GM21526 (cell line): ENCODE measurements around the gene KANSL2.

ENCODE experiments used
- ATAC-seq: cut with Tn5 transposase; IDR thresholded peaks from one replicate; pipeline ENCODE4 v1.9.1; 2021; ENCODE audit warnings: moderate library complexity; ENCODE audit not compliant: unreplicated experiment, low FRiP score

KANSL2 gene

DNA sequence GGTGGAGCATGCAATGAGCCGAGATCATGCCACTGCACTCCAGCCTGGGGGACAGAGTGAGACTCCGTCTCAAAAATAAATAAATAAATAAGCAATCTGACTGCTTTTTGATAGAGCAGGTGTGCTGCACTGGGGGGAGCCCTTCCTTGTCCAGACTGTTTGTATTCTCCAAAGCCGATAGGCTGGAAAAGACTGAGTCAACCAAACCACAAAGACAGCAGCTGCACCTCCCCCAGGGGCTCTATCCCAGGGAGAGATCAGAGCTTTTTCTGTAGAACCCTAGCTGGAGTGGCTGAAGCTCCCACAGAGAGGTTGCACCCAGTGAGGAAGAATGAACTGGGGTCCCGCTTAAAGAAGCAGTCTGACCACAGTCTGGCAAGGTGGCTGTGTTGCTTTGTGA, 66.4 kb downstream of the KANSL2 start:
- ATAC-seq: no peak

GRCh38 chr12:48613321-48613720, 68.7 kb downstream of the KANSL2 start:
- ATAC-seq: no peak
